Fibroblast of upper back skin (primary cell): ENCODE measurements around the gene PTPRQ.
A peak's percentile ranks its signal among the peaks of the same experiment; 100 is the strongest.
"Not testable (repeated sequence)": the region's sequence is repeated elsewhere in the genome, so short reads cannot be mapped to it uniquely, and the experiment has no call there.

Experiments used
- DNase-seq: peaks from one replicate; pipeline ENCODE4 v3.0.0-alpha.2; 2013

PTPRQ gene

DNA sequence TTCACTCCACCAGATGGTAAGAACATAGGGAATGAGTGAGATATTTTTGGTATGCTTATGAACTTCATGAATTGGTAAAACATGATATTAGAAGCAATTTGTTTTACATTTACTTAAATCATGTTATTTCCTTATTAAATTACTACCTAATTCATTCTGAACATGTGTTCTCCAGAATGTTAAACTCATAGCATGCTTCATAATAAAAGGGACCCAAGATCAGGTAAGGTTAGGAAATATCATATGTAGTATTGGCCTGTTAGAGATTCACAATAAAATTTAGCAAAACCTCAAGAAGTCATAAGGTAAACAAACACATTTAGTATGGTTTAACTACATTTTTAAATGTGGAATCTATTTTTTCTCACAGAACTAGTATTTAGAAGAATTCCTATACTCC, 28.2 kb downstream of the PTPRQ start:
- DNase-seq, result peak; percentile 25

DNA sequence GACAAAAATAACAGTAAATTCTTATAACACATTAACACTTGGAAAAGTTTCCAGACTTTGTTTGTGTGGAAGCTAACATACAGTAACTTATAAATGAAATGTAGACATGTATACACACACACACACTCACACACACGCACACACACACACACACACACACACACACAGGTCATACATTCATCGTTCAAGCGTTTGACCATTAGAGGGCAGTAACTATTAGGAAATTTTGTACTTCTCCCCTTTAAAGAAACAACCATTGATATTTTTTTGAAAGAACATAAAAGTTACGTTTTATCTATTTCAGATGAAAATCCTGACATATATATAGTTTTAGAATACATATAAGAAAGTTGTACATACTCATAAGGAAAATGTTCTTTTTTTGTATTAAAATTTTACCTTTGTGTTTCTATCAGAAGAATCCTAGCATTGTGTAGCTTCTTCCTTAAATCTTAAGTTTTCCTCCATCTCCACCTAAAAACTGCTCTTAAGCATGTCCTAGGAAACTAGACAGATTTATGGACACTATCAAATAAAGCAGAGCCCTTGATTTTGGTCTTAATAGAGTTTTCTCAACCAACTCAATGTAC, 29.0 kb downstream of the PTPRQ start:
- peak; percentile 81 for DNase-seq

DNA sequence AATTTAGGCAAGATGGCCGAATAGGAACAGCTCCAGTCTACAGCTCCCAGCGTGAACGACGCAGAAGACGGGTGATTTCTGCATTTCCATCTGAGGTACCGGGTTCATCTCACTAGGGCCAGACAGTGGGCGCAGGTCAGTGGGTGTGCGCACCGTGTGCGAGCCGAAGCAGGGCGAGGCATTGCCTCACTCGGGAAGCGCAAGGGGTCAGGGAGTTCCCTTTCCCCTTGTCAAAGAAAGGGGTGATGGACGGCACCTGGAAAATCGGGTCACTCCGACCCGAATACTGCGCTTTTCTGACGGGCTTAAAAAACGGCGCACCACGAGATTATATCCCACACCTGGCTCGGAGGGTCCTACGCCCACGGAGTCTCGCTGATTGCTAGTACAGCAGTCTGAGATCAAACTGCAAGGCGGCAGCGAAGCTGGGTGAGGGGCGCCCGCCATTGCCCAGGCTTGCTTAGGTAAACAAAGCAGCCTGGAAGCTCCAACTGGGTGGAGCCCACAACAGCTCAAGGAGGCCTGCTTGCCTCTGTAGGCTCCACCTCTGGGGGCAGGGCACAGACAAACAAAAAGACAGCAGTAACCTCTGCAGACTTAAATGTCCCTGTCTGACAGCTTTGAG, 33.6 kb downstream of the PTPRQ start:
- DNase-seq, result not testable (repeated sequence)

DNA sequence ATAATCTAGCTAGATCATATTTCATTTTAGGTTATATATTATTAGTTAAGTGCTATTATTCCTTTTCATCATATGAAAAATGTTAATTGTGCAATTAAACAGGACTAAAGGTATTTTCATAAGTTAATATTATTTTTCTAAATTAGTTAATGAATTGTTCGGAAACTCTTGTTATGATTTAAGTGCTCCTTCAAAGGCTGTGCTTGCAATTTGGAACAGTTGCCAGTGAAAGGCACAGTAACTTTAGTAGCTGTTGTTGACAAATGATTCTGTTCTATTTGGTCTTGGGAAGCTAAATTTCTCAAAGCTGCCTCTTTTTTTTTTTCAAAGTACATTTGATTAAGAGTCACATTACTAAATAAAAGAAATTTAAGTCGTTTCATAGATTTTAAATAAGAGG, 40.7 kb downstream of the PTPRQ start:
- no peak for DNase-seq

DNA sequence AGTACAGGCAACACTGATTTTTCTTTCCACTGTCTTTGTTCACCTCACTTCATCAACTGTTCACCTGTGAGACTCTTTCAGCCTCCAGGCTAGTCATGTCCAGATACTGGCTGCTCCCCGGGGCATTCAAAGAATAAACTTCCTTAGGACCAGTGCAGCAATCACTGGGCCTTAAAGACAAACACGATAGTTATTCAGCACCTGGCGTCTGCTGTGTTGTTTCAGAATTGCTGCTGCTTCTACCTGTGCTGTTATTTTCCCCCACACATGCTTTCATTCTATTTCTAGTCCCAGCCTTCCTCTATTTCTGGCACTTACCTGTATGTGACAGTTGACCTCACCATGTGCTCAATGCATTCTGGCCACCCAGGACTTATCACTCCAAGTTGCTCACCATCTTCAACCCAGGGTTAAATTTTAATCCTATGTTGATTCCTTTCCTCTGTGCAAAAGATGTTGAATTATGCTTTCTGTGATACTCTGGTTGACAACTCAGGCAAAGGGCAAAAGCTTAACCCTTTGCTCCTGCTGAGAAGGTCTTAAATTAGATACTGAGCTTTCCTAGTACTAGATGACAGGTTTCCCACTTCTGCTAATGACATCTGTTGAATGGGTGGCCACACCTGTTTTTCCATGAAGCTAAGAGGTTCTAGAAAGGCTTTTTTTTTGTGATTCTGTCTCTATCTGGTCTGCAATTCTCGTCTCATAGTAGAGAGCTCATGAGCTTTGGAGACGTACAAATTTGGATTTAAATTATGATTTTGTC, 41.4 kb downstream of the PTPRQ start:
- no peak for DNase-seq

DNA sequence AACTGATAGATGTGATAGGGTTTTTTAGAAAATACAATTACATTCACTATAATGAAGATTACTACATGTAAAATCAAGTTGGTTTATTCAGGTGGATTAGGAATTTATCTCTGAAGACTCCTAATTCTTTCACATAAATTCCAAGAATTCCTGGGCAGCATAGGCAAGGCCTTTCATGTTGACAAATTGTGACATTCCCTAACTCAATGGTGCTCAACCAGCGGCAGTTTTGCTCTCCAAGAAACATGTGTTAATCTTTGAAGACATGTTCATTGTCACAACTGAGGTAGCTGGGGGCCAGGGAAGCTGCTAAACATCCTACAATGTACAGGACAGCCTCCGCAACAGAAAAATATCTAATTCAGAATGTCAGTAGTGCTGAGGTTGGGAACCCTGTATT, 46.3 kb downstream of the PTPRQ start:
- DNase-seq, result peak; percentile 51

DNA sequence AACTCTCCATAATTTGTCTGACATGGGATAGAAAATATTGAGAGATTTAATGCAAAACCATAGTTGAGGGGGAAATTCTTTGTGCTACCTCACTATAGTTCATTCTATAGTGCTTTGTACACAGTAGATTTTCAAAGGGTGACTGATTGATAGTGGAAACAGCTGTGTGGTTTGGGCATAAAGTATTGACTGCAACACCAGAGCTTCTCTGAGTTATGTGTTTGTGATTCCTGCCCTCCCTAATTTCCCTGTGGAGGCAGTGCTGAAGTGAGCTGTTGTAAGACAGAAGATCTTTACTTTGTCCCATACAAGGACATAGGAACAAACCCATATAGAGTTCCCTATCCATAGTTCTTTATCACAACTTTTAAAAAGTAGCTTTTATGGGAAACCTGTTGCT, 47.1 kb downstream of the PTPRQ start:
- peak; percentile 49 for DNase-seq

DNA sequence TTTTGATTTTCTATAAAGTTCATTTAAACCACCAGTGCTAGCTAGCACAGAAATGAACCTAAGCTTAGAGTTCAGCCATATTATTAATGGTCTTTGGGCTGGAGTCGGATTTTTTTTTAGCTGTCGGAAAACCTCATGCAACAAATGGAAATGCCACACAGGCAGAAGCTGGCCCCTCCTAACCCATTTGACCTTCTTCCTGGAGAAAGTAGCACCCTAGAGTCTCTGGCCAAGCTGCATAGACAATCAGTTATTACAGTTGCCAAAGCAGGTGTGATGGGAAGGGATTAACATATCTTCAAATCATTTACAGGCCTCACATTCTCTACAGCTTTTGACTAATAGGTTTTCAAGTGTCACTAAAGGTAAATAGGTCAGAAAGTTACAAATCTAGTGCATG, 49.4 kb downstream of the PTPRQ start:
- no peak for DNase-seq

DNA sequence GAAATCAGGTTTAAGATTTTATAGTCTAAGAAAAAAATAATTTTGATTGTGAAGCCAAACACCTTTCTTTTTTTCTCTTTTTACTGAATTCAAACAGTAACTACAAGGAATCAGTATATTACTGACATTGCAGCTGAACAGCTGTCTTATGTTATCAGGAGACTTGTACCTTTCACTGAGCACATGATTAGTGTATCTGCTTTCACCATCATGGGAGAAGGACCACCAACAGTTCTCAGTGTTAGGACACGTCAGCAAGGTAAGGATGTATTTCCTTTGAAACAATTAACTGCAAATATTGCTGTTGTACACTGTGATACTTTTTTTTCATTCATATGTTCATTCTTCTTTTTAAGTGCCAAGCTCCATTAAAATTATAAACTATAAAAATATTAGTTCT, 50.8 kb downstream of the PTPRQ start:
- DNase-seq, result no peak

DNA sequence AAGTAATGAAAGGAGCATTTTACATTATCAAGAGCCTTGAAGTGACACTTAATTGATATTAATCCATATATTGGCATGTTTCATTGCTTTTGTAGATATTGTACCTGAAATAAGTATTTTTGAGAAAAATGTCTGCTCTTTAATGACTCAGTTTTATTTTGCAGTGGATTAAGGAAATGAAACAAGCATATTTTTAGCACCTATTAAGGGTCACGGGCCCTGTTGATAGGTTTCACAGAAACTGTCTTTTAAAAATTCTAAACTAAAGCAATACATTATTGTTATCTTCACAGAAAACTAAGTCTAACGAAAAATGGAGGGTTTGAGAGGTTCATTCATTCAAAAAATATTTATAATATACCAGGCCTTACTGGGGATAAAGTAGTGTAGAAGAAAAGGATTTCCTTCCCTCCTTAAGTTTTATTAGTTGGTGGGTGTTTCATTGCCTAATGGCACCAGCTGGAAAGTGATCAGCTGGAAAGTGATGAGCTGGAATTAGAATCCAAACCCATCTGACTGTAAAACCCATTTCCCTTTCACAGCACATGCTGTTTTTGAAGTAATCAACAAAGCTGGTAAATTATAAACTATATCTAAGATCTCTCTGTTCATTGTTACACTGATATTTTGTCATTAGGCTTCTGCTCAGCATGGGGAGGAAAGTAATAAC, 54.2 kb downstream of the PTPRQ start:
- no peak for DNase-seq

DNA sequence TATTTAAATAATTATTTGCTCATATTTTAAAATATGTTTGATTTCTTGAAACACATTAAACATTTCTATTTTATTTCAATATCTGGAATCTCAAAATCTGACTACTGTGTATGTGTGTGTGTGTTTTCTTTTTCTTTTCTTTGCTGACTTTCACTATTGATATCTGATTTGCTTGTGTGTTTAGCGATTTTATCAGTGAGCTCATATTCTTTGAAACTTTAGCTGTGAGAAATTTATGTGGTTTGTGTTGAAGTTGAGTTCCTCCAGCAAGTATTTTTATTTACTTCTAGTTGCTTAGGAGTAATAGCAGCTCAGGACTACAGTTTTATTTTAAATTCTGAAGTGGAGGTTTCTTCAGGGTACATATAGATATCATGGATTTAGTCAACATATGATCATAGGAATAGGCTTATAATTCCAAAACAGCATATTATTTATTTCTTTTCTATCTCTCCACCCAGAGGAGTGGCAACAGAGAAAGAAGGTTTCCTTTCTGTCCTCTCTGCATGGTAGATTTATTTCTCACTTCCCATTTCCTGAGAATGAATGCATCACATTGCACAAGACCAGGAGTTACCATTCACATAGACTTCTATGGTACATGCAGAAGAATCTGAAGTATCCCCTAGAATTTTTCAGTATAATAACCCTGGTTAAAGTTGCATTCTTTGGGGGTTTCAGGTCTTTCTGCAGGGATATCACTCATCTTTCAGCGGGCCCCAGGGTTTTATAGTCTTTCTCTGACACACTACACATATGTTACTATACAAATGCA, 60.5 kb downstream of the PTPRQ start:
- peak; percentile 65 for DNase-seq

DNA sequence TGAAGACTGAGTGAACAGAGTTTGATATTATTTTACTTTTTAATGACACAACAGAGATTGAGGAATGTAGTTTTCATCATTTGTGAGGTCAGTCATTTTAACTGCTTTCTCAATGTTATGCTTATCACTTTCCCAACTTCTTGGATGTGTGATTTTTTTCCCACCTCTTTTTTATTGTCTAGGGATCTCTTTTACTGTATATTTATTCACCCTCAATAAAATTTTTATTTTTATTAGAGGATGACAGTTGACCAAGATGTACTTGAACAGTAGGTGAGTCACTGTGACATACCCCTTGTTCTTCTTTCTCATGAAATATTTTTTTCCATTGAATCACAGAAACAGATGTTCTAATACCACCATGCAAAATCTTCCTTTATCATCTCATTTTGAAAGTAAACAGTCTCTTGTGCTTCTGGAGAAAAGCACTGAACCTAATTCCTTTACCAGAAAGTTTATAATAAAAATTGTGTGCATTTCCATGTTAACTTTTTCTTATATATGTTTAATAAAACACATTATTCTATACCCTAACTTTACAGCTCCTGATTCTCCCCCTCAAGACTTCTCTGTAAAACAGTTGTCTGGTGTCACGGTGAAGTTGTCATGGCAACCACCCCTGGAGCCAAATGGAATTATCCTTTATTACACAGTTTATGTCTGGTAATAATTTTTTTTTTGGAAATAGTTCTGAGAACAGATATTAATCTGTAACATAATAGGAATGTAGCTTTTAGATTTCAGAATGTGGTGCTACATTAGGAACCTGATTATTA, 65.9 kb downstream of the PTPRQ start:
- peak; percentile 77 for DNase-seq

DNA sequence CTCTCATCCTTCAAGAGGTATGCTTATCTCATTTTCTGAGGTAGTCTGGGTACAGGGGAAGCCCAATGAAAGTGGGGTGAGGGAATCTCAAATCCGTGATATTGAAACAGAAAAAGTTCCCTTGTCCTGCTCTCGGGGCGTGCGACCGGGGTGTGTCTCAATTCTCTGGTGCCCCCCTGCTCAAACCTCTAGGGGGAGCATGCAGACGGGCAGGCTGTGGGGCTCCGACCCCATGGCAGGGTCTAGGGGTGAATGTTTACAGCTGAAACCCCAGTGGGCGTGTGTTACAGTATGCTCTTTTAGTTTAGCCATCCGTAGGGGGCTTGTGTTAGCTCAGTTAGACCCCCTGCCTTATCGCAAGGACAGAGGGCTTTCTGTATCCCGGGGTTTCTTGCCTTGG, 68.7 kb downstream of the PTPRQ start:
- no peak for DNase-seq

DNA sequence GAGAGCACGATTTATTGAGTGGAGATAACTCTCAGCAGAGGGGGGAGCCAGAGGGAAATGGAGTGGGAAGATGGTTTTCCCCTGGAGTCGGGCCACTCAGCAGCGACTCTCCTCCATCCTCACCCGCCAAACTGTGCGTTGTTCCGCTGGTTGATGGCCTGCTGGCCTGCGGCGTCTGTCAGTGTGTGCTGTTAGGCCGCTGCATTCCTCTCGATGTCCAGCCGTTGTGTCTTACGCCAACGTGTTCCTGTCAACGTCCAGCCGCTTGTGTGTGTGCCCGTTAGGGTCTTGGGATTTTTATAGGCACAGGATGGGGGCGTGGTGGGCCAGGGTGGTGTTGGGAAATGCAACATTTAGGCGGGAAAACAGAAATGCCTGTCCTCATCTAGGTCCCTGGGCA, 69.2 kb downstream of the PTPRQ start:
- DNase-seq, result no peak

DNA sequence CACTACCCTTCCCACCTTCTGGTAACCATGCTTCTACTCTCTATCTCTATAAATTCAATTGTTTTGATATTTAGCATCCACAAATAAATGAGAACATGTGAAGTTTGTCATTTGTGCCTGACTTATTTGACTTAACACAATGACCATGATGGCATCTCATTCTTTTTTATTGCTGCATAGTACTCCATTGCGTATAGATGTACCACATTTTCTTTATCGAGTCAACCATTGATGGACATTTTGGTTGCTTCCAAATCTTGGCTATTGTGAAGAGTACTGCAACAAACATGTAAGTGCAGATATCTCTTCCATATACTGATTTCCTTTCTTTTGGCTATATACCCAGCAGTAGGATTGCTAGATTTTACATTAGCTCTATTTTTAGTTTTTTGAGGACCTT, 73.6 kb downstream of the PTPRQ start:
- no peak for DNase-seq

DNA sequence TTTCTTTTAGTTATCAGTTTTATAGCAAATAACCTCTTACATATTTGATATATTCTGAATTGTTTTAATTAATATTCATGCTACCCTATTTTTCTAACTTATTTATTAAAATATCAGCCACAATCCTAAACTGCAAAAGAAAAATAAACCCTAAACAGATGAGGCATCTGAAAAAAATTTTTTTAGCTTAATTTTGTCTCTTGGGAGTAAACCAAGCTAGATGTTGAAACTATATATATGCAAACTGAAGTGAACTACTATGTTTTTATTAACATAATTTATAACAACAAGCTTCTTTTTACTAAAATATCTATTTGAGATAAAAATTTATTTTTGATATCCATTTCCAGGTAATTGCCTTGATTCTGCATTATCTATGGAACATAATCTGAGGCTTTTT, 87.6 kb downstream of the PTPRQ start:
- DNase-seq, result no peak

DNA sequence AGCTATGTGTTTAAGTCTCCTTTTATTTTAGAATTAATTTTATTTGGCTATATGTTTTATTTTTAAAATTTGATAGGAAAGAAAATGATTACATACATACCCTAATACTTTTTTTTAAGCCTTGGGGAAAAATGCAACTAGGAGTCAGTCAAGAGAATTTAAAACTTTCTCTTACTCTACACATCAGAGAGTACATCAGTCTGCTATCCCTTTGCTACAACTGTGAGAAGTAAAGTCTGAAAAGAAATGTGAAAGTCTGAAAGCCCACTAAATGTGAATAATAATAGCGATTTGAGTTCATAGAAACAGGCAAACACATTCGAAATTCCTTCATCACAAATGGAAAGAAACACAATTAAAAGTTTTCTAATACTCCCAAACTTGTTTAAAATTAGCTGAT, 95.0 kb downstream of the PTPRQ start:
- DNase-seq, result no peak

DNA sequence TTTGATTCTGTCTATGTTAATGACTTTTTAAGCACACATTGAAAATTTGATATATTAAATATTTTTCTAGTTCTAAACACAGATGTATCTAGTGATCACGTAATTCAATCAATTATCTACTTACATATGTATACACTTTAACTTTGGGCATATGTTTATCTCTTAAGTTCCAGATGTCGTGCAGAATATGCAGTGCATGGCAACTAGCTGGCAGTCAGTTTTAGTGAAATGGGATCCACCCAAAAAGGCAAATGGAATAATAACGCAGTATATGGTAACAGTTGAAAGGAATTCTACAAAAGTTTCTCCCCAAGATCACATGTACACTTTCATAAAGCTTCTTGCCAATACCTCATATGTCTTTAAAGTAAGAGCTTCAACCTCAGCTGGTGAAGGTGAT, 105.3 kb downstream of the PTPRQ start:
- DNase-seq, result no peak

DNA sequence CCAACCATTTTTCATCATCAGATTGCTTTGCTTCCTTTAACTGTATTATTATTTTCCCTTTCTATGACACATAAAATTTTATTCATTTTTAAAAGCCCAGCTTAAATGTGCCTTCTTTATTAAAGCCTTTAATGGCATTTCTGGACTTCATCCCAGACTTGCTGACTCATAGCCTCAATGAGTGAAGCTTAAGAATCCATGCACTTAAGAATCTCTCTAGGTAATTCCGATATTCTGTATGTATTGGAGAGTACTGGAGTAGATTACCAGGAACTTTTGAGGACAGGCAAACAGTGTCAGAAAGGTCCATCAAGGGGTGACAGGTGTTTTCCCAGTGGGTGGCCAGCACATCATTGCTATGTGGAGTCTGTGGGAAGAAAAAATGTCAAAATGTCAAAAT, 107.9 kb downstream of the PTPRQ start:
- DNase-seq, result peak; percentile 99

DNA sequence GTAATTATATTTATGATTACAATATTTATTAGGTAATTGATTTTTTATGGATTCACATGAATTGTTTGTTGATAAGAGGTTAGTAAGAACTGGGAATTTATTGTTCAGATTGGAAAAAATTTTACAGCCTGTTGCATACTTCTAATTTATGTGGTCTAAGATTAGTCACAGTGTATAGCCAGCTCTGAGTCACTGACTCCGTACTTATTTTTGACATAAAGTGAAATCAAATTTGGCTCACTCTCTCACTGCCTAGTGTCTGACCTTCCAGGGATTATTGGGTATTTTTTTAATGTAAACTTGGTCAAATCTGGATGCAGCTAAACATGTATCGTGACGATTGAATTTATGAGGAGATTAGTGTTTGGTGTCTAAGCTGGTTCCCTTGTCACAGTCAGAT, 109.3 kb downstream of the PTPRQ start:
- peak; percentile 95 for DNase-seq

DNA sequence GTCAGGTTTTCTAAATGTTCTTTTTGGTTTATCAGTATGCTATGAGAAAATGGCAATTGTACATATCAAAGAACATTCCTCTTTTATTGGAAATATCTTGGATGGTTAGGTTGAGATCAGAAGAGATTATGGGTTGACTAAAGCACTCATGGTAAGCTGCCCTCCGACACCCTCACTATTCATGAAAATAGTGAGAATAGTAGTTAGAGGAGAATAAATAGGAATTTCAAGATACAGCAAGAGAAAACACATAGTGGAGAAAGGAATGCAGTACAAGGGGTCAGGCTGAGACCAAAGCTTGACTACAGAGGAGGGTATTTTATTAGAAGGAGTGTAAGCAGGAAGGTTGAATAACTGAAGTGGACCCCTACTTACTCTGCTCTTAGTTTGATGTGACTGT, 112.5 kb downstream of the PTPRQ start:
- DNase-seq, result no peak

DNA sequence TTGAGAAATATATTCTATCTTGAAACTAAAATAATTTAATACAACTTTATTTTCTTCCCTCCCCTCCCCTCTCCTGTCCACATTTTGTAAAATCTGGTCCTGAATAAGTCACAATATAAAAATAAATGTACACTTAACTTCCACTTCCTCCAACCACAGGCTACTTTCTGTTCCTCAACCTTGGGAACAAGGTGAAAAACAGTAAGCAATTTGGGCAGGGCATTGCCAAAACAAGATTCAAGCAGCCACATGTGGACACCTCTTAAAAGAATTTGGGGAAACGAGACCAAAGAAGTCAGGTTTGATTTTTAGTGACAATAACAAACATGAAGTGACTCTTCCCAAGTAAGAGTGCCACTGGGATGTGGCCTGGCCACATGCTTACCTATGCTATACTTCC, 115.7 kb downstream of the PTPRQ start:
- DNase-seq, result no peak
